Vagina (tissue), 2 donors: Measurements from ENCODE around the gene CHST11. TPM values are rescaled to one million over a fixed set of nuclear protein-coding genes. Genes with fewer than 3 reads are reported as not detected.

ENCODE experiments used
- DNase-seq, 2 donors: peaks; one replicate each; pipeline ENCODE4 v3.0.0-alpha.2; 2017; ENCODE audit errors: extremely low spot score in 2 of 2
- H3K27ac ChIP-seq: fragments of 200-600 bp; sonication (generic); one replicate; pipeline ENCODE4 v1.5.1; 2019
- H3K27me3 ChIP-seq: fragments of 200-600 bp; sonication (generic); one replicate; pipeline ENCODE4 v1.5.1; 2019
- H3K36me3 ChIP-seq, 2 donors: fragments of 200-600 bp; sonication (generic); one replicate each; pipeline ENCODE4 v1.5.1; 2017 to 2019
- H3K4me1 ChIP-seq: fragments of 200-600 bp; sonication (generic); one replicate; pipeline ENCODE4 v1.5.1; 2019
- H3K4me3 ChIP-seq, 2 donors: fragments of 200-600 bp; sonication (generic); 1 replicate in 1 of 2; 2 replicates in 1 of 2; pipeline ENCODE4 v1.5.1; 2016 to 2019
- H3K9me3 ChIP-seq: fragments of 200-600 bp; sonication (generic); one replicate; pipeline ENCODE4 v1.5.1; 2019
- CTCF ChIP-seq, 3 experiments: fragments of 450-650 bp in 2 of 3; fragments of 200-600 bp in 1 of 3; sonication (generic) in 1 of 3; IDR thresholded peaks; one replicate each; pipeline ENCODE4 v1.5.1; 2017 to 2019; ENCODE audit warnings: antibody characterized with exemption in 3 of 3, mild to moderate bottlenecking in 2 of 3, moderate library complexity in 2 of 3
- POLR2A ChIP-seq, 2 donors: fragments of 450-650 bp; IDR thresholded peaks; one replicate each; pipeline ENCODE4 v1.6.1; 2017; ENCODE audit warnings: antibody characterized with exemption in 2 of 2, mild to moderate bottlenecking in 2 of 2, moderate library complexity in 2 of 2
- POLR2AphosphoS5 ChIP-seq, 2 donors: sonication (generic); formaldehyde crosslinking; IDR thresholded peaks; one replicate each; pipeline ENCODE4 v1.9.0; 2017; ENCODE audit warnings: antibody characterized with exemption in 2 of 2, mild to moderate bottlenecking in 2 of 2, low read depth in 1 of 2; ENCODE audit not compliant: insufficient read depth in 1 of 2
- intact Hi-C: fragments of 100-400 bp; cut with DNase I; formaldehyde crosslinking; loops from one replicate; pipeline ENCODE4 v1.15.1; 2023
- total RNA-seq: library from RNA; depleted of rRNA; stranded (reverse); fragments of >200 nt; gene quantifications from one replicate; pipeline ENCODE4 v1.2.3, GENCODE V29; 2016

The CHST11 gene
- total RNA-seq, 1 donor from 2014 or later: 40.0 TPM

DNA sequence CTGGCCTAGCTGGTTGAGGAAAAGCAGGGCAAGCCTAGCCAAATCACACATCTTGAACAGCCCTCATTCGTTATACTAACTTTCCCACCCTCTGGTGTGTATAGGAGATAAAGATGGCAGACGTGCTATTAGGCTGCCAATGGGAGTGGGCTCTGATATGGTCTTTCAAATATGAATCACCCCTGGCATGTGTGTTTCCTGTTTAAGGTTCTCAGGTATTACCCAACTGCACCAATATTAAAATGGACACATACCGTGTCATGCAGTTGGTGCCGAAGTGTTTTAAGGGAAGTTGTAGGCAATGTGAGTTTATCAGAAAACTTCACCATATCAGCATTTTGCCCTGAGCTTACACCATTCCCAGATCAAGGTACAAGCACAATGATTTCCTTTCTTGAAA, 33.4 kb downstream of the CHST11 start:
- no peak overlapping the region for H3K27ac ChIP-seq
- DNase-seq: no peak
- H3K36me3 ChIP-seq: no peaks in the 10 kb centered on the region
- H3K9me3 ChIP-seq: no peaks in the 10 kb centered on the region
- TF ChIP-seq POLR2A (IDR thresholded peaks at IDR 0.05) (no peak), POLR2AphosphoS5 (IDR thresholded peaks at IDR 0.05; ENCODE audit: insufficient read depth in 1 of 2, low read depth in 1 of 2) (no peak), CTCF (IDR thresholded peaks at IDR 0.05) (no peak)
- no peaks in the 10 kb centered on the region for H3K27me3 ChIP-seq
- H3K4me1 ChIP-seq: peaks cover 16% of the 10 kb centered on the region
- intact Hi-C loops: no loop called here
- H3K4me3 ChIP-seq: no peak overlapping the region

GRCh38 chr12:104490850-104491249, 34.1 kb downstream of the CHST11 start:
- Histone ChIP-seq H3K36me3 (no peaks in the 10 kb centered on the region), H3K4me1 (peaks cover 20% of the 10 kb centered on the region), H3K27ac (no peak overlapping the region), H3K27me3 (no peaks in the 10 kb centered on the region), H3K4me3 (no peak overlapping the region), H3K9me3 (no peaks in the 10 kb centered on the region)
- no peak for DNase-seq
- TF ChIP-seq CTCF (IDR thresholded peaks at IDR 0.05) (no peak), POLR2A (IDR thresholded peaks at IDR 0.05) (no peak)
- intact Hi-C loops: no loop called here

- intact Hi-C loops: no loop called here
- Histone ChIP-seq H3K36me3 (no peaks in the 10 kb centered on the region), H3K9me3 (no peaks in the 10 kb centered on the region), H3K27ac (peak overlapping the region; percentile 58), H3K27me3 (no peaks in the 10 kb centered on the region), H3K4me3 (no peak overlapping the region), H3K4me1 (peaks cover 30% of the 10 kb centered on the region)
- TF ChIP-seq POLR2AphosphoS5 (IDR thresholded peaks at IDR 0.05; ENCODE audit: insufficient read depth in 1 of 2, low read depth in 1 of 2): no peak
- no peak for TF ChIP-seq CTCF (IDR thresholded peaks at IDR 0.05)
- no peak for TF ChIP-seq POLR2A (IDR thresholded peaks at IDR 0.05)
- no peak for DNase-seq
Observed at GRCh38 chr12:104493496-104493895, 36.7 kb downstream of the CHST11 start.

GRCh38 chr12:104494137-104494792, 37.5 kb downstream of the CHST11 start:
- no peak overlapping the region for H3K4me3 ChIP-seq
- peak overlapping the region; percentile 58 for H3K27ac ChIP-seq
- TF ChIP-seq CTCF (IDR thresholded peaks at IDR 0.05): no peak
- intact Hi-C loops: no loop called here
- peaks cover 35% of the 10 kb centered on the region for H3K4me1 ChIP-seq
- H3K9me3 ChIP-seq: no peaks in the 10 kb centered on the region
- DNase-seq: no peak
- H3K27me3 ChIP-seq: no peaks in the 10 kb centered on the region
- H3K36me3 ChIP-seq: no peaks in the 10 kb centered on the region

GRCh38 chr12:104494793-104495158, 38.0 kb downstream of the CHST11 start:
- Histone ChIP-seq H3K36me3 (no peaks in the 10 kb centered on the region), H3K4me3 (no peak overlapping the region), H3K27ac (peak overlapping the region; percentile 58), H3K9me3 (no peaks in the 10 kb centered on the region), H3K4me1 (peaks cover 40% of the 10 kb centered on the region), H3K27me3 (no peaks in the 10 kb centered on the region)
- no peak for TF ChIP-seq POLR2AphosphoS5 (IDR thresholded peaks at IDR 0.05; ENCODE audit: insufficient read depth in 1 of 2, low read depth in 1 of 2)
- TF ChIP-seq POLR2A (IDR thresholded peaks at IDR 0.05): no peak
- TF ChIP-seq CTCF (IDR thresholded peaks at IDR 0.05): no peak
- DNase-seq: no peak
- intact Hi-C loops: no loop called here
